DND-41 (cell line): ENCODE data around the gene COA8.
"Not testable (repeated sequence)": the region's sequence is repeated elsewhere in the genome, so short reads cannot be mapped to it uniquely, and the experiment has no call there.

ENCODE experiments used
- ATAC-seq: fragments of 200-7000 bp; cut with Tn5 transposase; 3 replicates; pipeline ENCODE4 v1.9.1; 2021; ENCODE audit warnings: low read depth; ENCODE audit not compliant: insufficient read depth
- DNase-seq: peaks from one replicate; pipeline ENCODE4 v3.0.0-alpha.2; 2020
- H2AFZ ChIP-seq: 2 replicates; pipeline ENCODE4 v1.6.0; 2012; ENCODE audit warnings: low read depth, low read length
- H3K27ac ChIP-seq: 2 replicates; pipeline ENCODE4 v1.5.1; 2012; ENCODE audit warnings: low read length, inconsistent platforms
- H3K27me3 ChIP-seq: fragments of 200-600 bp; sonication (generic); 2 replicates; pipeline ENCODE4 v1.6.0; 2012; ENCODE audit warnings: low read length, mild to moderate bottlenecking, inconsistent platforms; ENCODE audit not compliant: insufficient read depth, poor library complexity
- H3K36me3 ChIP-seq: 2 replicates; pipeline ENCODE4 v1.5.1; 2012; ENCODE audit warnings: low read length, inconsistent platforms; ENCODE audit not compliant: insufficient read depth
- H3K4me1 ChIP-seq: 2 replicates; pipeline ENCODE4 v1.5.1; 2012; ENCODE audit warnings: mild to moderate bottlenecking, low read length; ENCODE audit not compliant: insufficient read depth
- H3K4me2 ChIP-seq: 2 replicates; pipeline ENCODE4 v1.6.0; 2012; ENCODE audit warnings: mild to moderate bottlenecking, moderate library complexity, low read length, inconsistent platforms; ENCODE audit not compliant: insufficient read depth
- H3K4me3 ChIP-seq, 2 experiments: fragments of 200-600 bp in 1 of 2; shearing (Covaris generic) in 1 of 2; 2 replicates each; pipeline ENCODE4 v1.5.1; 2012 to 2016; ENCODE audit warnings: inconsistent platforms in 2 of 2, low read length in 2 of 2, mild to moderate bottlenecking in 2 of 2, low read depth in 1 of 2, moderate library complexity in 1 of 2
- H3K79me2 ChIP-seq: 2 replicates; pipeline ENCODE4 v1.6.0; 2012; ENCODE audit warnings: low read length, inconsistent platforms; ENCODE audit not compliant: insufficient read depth
- H3K9ac ChIP-seq: 2 replicates; pipeline ENCODE4 v1.6.0; 2012; ENCODE audit warnings: low read depth, mild to moderate bottlenecking, inconsistent platforms, low read length, moderate library complexity
- H3K9me3 ChIP-seq: 2 replicates; pipeline ENCODE4 v1.5.1; 2012; ENCODE audit warnings: low read length, moderate library complexity, mild to moderate bottlenecking, inconsistent platforms; ENCODE audit not compliant: insufficient read depth, severe bottlenecking
- H4K20me1 ChIP-seq: 2 replicates; pipeline ENCODE4 v1.6.0; 2012; ENCODE audit warnings: low read length; ENCODE audit not compliant: insufficient read depth
- CTCF ChIP-seq: IDR thresholded peaks from 2 replicates; pipeline ENCODE4 v1.5.1; 2012; ENCODE audit warnings: borderline replicate concordance, low read length, moderate library complexity, mild to moderate bottlenecking; ENCODE audit not compliant: poor library complexity, severe bottlenecking; ENCODE audit errors: extremely low read depth
- EZH2 ChIP-seq: IDR thresholded peaks from 3 replicates; pipeline ENCODE4 v1.6.1; 2012; ENCODE audit warnings: borderline replicate concordance, low read depth, mild to moderate bottlenecking, moderate library complexity, low read length, inconsistent platforms; ENCODE audit not compliant: severe bottlenecking

Gene COA8

DNA sequence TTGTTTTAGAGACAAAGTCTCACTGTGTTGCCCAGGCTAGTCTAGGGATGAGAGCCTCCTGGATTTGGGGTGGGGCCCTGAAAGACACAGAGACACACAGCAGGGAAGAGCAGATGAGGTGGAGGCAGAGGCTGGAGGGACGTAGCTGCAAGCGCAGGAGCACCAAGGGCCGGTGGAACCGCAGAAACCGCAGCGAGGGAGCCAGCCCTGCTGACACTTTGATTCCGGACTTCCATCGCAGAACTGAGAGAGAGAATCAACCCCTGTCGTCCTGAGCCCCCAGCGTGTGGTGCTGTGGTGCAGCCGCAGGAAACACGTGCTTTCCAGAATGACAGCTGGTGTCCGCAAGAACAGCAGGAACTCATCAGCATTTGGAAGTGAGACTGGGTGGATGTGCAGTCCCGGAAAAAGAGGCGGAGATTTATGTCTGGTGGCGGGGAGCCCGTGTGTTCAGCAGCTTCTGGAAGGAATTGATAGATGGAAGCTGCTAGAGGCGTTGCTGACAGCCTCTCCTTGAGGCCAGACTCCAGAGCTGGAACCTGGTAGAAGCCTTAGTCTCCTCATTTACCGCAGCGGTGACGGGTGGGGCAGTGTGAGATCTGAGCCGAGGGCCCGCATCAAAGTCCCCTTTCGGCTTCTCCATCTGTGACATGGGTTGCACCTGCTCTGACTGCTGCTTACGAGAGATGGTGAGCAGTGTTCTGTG is 44.4 kb downstream of the COA8 start:
- ATAC-seq (peak; percentile 94), DNase-seq (peak; percentile 83)
- no peak overlapping the region for H3K27ac ChIP-seq
- H2AFZ ChIP-seq: no peak overlapping the region
- H3K4me1 ChIP-seq: peaks cover 30% of the 10 kb centered on the region
- H4K20me1 ChIP-seq: peaks cover 27% of the 10 kb centered on the region
- peak overlapping the region; percentile 24; the same call in 1 of the 2 replicates for H3K9ac ChIP-seq
- H3K27me3 ChIP-seq: no peaks in the 10 kb centered on the region
- H3K4me3 ChIP-seq: peak overlapping the region in 1 of 2 experiments; percentile 41; a peak in 2 of 4 replicates
- TF ChIP-seq CTCF (peak; percentile 65), EZH2 (no peak)
- H3K4me2 ChIP-seq: peak overlapping the region; percentile 71
- peaks cover 7% of the 10 kb centered on the region for H3K9me3 ChIP-seq
- H3K79me2 ChIP-seq: no peaks in the 10 kb centered on the region
- H3K36me3 ChIP-seq: no peaks in the 10 kb centered on the region

- H3K79me2 ChIP-seq: no peaks in the 10 kb centered on the region
- peaks cover 30% of the 10 kb centered on the region for H3K4me1 ChIP-seq
- no peaks in the 10 kb centered on the region for H3K27me3 ChIP-seq
- peak overlapping the region in 1 of 2 experiments; percentile 41; a peak in 2 of 4 replicates for H3K4me3 ChIP-seq
- DNase-seq (no peak), ATAC-seq (peak; percentile 16)
- H3K36me3 ChIP-seq: no peaks in the 10 kb centered on the region
- H3K27ac ChIP-seq: no peak overlapping the region
- H3K9ac ChIP-seq: peak overlapping the region; percentile 24; the same call in 1 of the 2 replicates
- H3K9me3 ChIP-seq: peaks cover 7% of the 10 kb centered on the region
- no peak for TF ChIP-seq EZH2
- no peak for TF ChIP-seq CTCF
- peak overlapping the region; percentile 71 for H3K4me2 ChIP-seq
- H4K20me1 ChIP-seq: peaks cover 27% of the 10 kb centered on the region
- H2AFZ ChIP-seq: no peak overlapping the region
Observed at GRCh38 chr14:103607822-103608221, 45.1 kb downstream of the COA8 start.

DNA sequence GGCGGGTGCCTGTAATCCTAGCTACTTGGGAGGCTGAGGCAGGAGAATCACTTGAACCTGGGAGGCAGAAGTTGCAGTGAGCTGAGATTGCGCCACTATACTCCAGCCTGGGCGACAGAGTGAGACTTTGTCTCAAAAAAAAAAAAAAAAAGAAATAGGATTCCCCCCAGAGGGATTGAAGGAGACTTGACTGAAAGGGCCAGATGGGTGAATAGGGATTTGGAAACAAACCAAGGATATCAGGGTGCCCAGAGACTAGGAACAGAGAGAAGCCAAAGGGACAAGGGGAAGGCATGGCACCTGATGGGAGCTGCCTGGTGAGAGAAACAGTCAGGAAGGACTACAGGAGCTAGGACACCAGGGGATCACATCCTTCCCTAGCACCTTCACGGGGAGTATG is 46.3 kb downstream of the COA8 start:
- not testable (repeated sequence) for H3K9me3 ChIP-seq, H3K27ac ChIP-seq, H3K27me3 ChIP-seq, H3K79me2 ChIP-seq, H3K4me2 ChIP-seq, H3K9ac ChIP-seq, ATAC-seq, H3K36me3 ChIP-seq, H3K4me3 ChIP-seq, DNase-seq, H2AFZ ChIP-seq
- H3K4me1 ChIP-seq: peaks cover 30% of the 10 kb centered on the region
- peaks cover 27% of the 10 kb centered on the region for H4K20me1 ChIP-seq

GRCh38 chr14:103611215-103611614 is 48.5 kb downstream of the COA8 start:
- Histone ChIP-seq H3K4me1 (peaks cover 26% of the 10 kb centered on the region), H3K27ac (no peak overlapping the region), H2AFZ (no peak overlapping the region), H3K9me3 (peaks cover 7% of the 10 kb centered on the region), H3K27me3 (no peaks in the 10 kb centered on the region), H3K79me2 (no peaks in the 10 kb centered on the region), H3K36me3 (no peaks in the 10 kb centered on the region), H3K9ac (no peak overlapping the region), H3K4me3 (no peak overlapping the region), H4K20me1 (peaks cover 16% of the 10 kb centered on the region), H3K4me2 (no peak overlapping the region)
- ATAC-seq (no peak), DNase-seq (no peak)
- TF ChIP-seq CTCF: no peak
- no peak for TF ChIP-seq EZH2
